Motor neuron (in vitro differentiated cells): Measurements from ENCODE around the gene PTGES. TPM values are rescaled to one million over a fixed set of nuclear protein-coding genes. Genes with fewer than 3 reads are reported as not detected.
A peak's percentile ranks its signal among the peaks of the same experiment; 100 is the strongest.
"Not testable (repeated sequence)": the region's sequence is repeated elsewhere in the genome, so short reads cannot be mapped to it uniquely, and the experiment has no call there.

Source experiments
- ATAC-seq, 8 experiments: fragments of 200-7000 bp; cut with Tn5 transposase; replicated peaks in 6 of 8; 2 replicates each; pipeline ENCODE4 v1.8.0; 2021; ENCODE audit warnings: mild to moderate bottlenecking in 8 of 8, moderate library complexity in 8 of 8
- H3K27ac ChIP-seq, 2 donors: fragments of 250-450 bp; sonication (Bioruptor Pico); 2 replicates each; pipeline ENCODE4 v1.9.0; 2021; ENCODE audit warnings: antibody characterized with exemption in 2 of 2, mild to moderate bottlenecking in 2 of 2, moderate library complexity in 1 of 2
- H3K4me1 ChIP-seq, 2 donors: fragments of 250-450 bp; sonication (Bioruptor Pico); replicated peaks in 1 of 2; 2 replicates each; pipeline ENCODE4 v1.6.1; 2021; ENCODE audit warnings: antibody characterized with exemption in 2 of 2, mild to moderate bottlenecking in 2 of 2, moderate library complexity in 1 of 2
- H3K4me3 ChIP-seq, 5 donors: fragments of 250-450 bp; sonication (Bioruptor Pico); 2 replicates each; pipeline ENCODE4 v1.9.0; 2021; ENCODE audit warnings: antibody characterized with exemption in 5 of 5, mild to moderate bottlenecking in 5 of 5, moderate library complexity in 4 of 5
- WGBS, 10 experiments: fragments of 450-650 bp; shearing (Covaris generic); methylation state at CpG; one replicate each; pipeline ENCODE4 v1.0.0; 2022; 5-methylcytosine and 5-hydroxymethylcytosine counted together
- in situ Hi-C, 9 experiments: fragments of 400-800 bp; cut with MboI; loops; one replicate each; pipeline ENCODE4 v1.15.0; 2021; ENCODE audit warnings: low sequenced_read_pairs in 9 of 9, low pct_unique_long_range_greater_than_20kb in 2 of 9; ENCODE audit not compliant: unreplicated experiment in 9 of 9
- total RNA-seq, 8 experiments: library from RNA; unstranded; fragments of 300-600 nt; gene quantifications; 2 replicates each; pipeline versions ENCODE4 v1.2.3 to v1.2.4, GENCODE V29; 2022

Gene PTGES
- total RNA-seq, 8 experiments from 2014 or later: 0.77 to 215 (median 1.9) TPM

- ATAC-seq: no peak
- 87 to 100% (median 94%) methylated on average over 1 to 5 of the region's 6 CpGs; no CpG with 5 or more reads in 6 of the 10 experiments for WGBS, 10 experiments
- Histone ChIP-seq H3K4me1 (no peaks in the 10 kb centered on the region), H3K4me3 (no peak overlapping the region), H3K27ac (no peak overlapping the region)
- in situ Hi-C loops: no loop called here
These were observed 15.6 kb upstream of the PTGES start for GRCh38 chr9:129768486-129768885.

GRCh38 chr9:129765764-129766317 is 13.0 kb upstream of the PTGES start:
- in situ Hi-C loops: no loop called here
- ATAC-seq: no peak
- H3K4me3 ChIP-seq: no peak overlapping the region
- WGBS, 10 experiments: 63 to 100% (median 86%) methylated on average over 1 to 3 of the region's 4 CpGs; no CpG with 5 or more reads in 4 of the 10 experiments
- H3K4me1 ChIP-seq: no peaks in the 10 kb centered on the region
- H3K27ac ChIP-seq: no peak overlapping the region

- H3K4me1 ChIP-seq: no peaks in the 10 kb centered on the region
- ATAC-seq: peak in 2 of 8 experiments; percentile 62 to 67
- no peak overlapping the region for H3K27ac ChIP-seq
- WGBS, 10 experiments: 32 to 100% (median 69%) methylated on average over 1 to 9 of the region's 13 CpGs; no CpG with 5 or more reads in 1 of the 10 experiments
- in situ Hi-C loops: no loop called here
- no peak overlapping the region for H3K4me3 ChIP-seq
These were observed 10.4 kb upstream of the PTGES start for GRCh38 chr9:129762985-129763926.

GRCh38 chr9:129762370-129762984 is 9.6 kb upstream of the PTGES start:
- in situ Hi-C loops, H3K4me3 ChIP-seq, H3K4me1 ChIP-seq, H3K27ac ChIP-seq: not testable (repeated sequence)
- ATAC-seq: peak in 3 of 8 experiments; percentile 33 to 68 (median 64)
- WGBS, 10 experiments: 0 to 100% (median 80%) methylated on average over 1 to 8 of the region's 13 CpGs; no CpG with 5 or more reads in 5 of the 10 experiments

GRCh38 chr9:129761901-129762369 is 9.1 kb upstream of the PTGES start:
- in situ Hi-C loops: no loop called here
- H3K27ac ChIP-seq: no peak overlapping the region
- no peak overlapping the region for H3K4me3 ChIP-seq
- H3K4me1 ChIP-seq: no peaks in the 10 kb centered on the region
- ATAC-seq: peak in 6 of 8 experiments; percentile 3 to 86 (median 53)
- 0 to 70% (median 30%) methylated on average over 1 to 2 of the region's 6 CpGs; no CpG with 5 or more reads in 4 of the 10 experiments for WGBS, 10 experiments

- Histone ChIP-seq H3K4me3 (no peak overlapping the region), H3K4me1 (no peaks in the 10 kb centered on the region), H3K27ac (no peak overlapping the region)
- ATAC-seq: peak in 6 of 8 experiments; percentile 19 to 62 (median 47)
- WGBS, 10 experiments: 7 to 100% (median 75%) methylated on average over 2 to 10 of the region's 11 CpGs; no CpG with 5 or more reads in 2 of the 10 experiments
- in situ Hi-C loops: no loop called here
These were observed 8.6 kb upstream of the PTGES start for GRCh38 chr9:129761293-129761900.

- in situ Hi-C loops, ATAC-seq, H3K27ac ChIP-seq, H3K4me1 ChIP-seq, H3K4me3 ChIP-seq: not testable (repeated sequence)
- 59 to 100% (median 92%) methylated on average over 1 to 6 of the region's 7 CpGs for WGBS, 10 experiments
These were observed 7.9 kb upstream of the PTGES start for GRCh38 chr9:129760784-129761183.

GRCh38 chr9:129759804-129760502 is 7.1 kb upstream of the PTGES start:
- ATAC-seq: no peak
- in situ Hi-C loops: no loop called here
- 58 to 100% (median 77%) methylated on average over 4 to 5 of the region's 13 CpGs; no CpG with 5 or more reads in 7 of the 10 experiments for WGBS, 10 experiments
- H3K27ac ChIP-seq: no peak overlapping the region
- no peak overlapping the region for H3K4me3 ChIP-seq
- H3K4me1 ChIP-seq: peaks cover 0 to 3% of the 10 kb centered on the region in 2 donors

GRCh38 chr9:129759319-129759718 is 6.5 kb upstream of the PTGES start:
- no peak for ATAC-seq
- Histone ChIP-seq H3K4me3 (no peak overlapping the region), H3K27ac (no peak overlapping the region), H3K4me1 (peaks cover 0 to 3% of the 10 kb centered on the region in 2 donors)
- WGBS, 10 experiments: 20 to 90% (median 80%) methylated on average over 1 to 2 of the region's 4 CpGs; no CpG with 5 or more reads in 5 of the 10 experiments
- in situ Hi-C loops: no loop called here

GRCh38 chr9:129757045-129757444 is 4.2 kb upstream of the PTGES start:
- in situ Hi-C loops: no loop called here

GRCh38 chr9:129756191-129756590 is 3.3 kb upstream of the PTGES start:
- 90 to 100% (median 96%) methylated on average over 2 to 5 of the region's 6 CpGs; no CpG with 5 or more reads in 4 of the 10 experiments for WGBS, 10 experiments
- Histone ChIP-seq H3K4me3 (no peak overlapping the region), H3K4me1 (peaks cover 10 to 16% of the 10 kb centered on the region in 2 donors), H3K27ac (no peak overlapping the region)
- no peak for ATAC-seq
- in situ Hi-C loops: no loop called here

More at GRCh38 chr9:129757045-129757444, 4.2 kb upstream of the PTGES start:
- peaks cover 10 to 16% of the 10 kb centered on the region in 2 donors for H3K4me1 ChIP-seq
- no peak for ATAC-seq
- no peak overlapping the region for H3K27ac ChIP-seq
- H3K4me3 ChIP-seq: no peak overlapping the region
- WGBS, 10 experiments: 41 to 80% (median 77%) methylated on average over 1 to 7 of the region's 9 CpGs; no CpG with 5 or more reads in 2 of the 10 experiments

GRCh38 chr9:129755151-129755550 is 2.3 kb upstream of the PTGES start:
- in situ Hi-C loops: no loop called here
- WGBS, 10 experiments: 60 to 100% (median 88%) methylated on average over 1 to 3 of the region's 5 CpGs; no CpG with 5 or more reads in 6 of the 10 experiments
- no peak overlapping the region for H3K4me3 ChIP-seq

More at GRCh38 chr9:129755151-129755550, 2.3 kb upstream of the PTGES start:
- Histone ChIP-seq H3K27ac (no peak overlapping the region), H3K4me1 (peaks cover 10 to 16% of the 10 kb centered on the region in 2 donors)
- no peak for ATAC-seq
